HepG2 (cell line): ENCODE measurements around the gene KBTBD13. TPM values are rescaled to one million over a fixed set of nuclear protein-coding genes. Genes with fewer than 3 reads are reported as not detected.
A peak's percentile ranks its signal among the peaks of the same experiment; 100 is the strongest.

Experiments used
- ATF2 ChIP-seq: sonication (generic); formaldehyde crosslinking; IDR thresholded peaks from 2 replicates; pipeline ENCODE4 v1.4.0; 2020; ENCODE audit warnings: missing genetic modification reagents
- BCL6 ChIP-seq: IDR thresholded peaks from 2 replicates; pipeline ENCODE4 v1.6.1; 2016; ENCODE audit warnings: missing genetic modification reagents, missing compliant biosample characterization
- HOXA5 ChIP-seq: sonication (generic); formaldehyde crosslinking; IDR thresholded peaks from 2 replicates; pipeline ENCODE4 v1.4.0; 2020; ENCODE audit warnings: missing genetic modification reagents
- HOXD1 ChIP-seq: sonication (generic); formaldehyde crosslinking; IDR thresholded peaks from 2 replicates; pipeline ENCODE4 v1.5.0; 2020; ENCODE audit warnings: missing genetic modification reagents
- NONO ChIP-seq, 2 experiments: fragments of 450-650 bp in 1 of 2; sonication (generic) in 1 of 2; formaldehyde crosslinking in 1 of 2; IDR thresholded peaks in 1 of 2; conservative IDR thresholded peaks in 1 of 2; 2 replicates each; pipeline versions ENCODE4 v1.6.1 to v1.8.0; 2017 to 2022; ENCODE audit warnings: mild to moderate bottlenecking in 1 of 2, missing genetic modification reagents in 1 of 2, moderate library complexity in 1 of 2
- RARA ChIP-seq: IDR thresholded peaks from 2 replicates; pipeline ENCODE4 v1.6.1; 2016; ENCODE audit warnings: missing genetic modification reagents, missing compliant biosample characterization
- ZBTB21 ChIP-seq: sonication (generic); formaldehyde crosslinking; IDR thresholded peaks from 2 replicates; pipeline ENCODE4 v1.4.0; 2020; ENCODE audit warnings: missing genetic modification reagents
- ZNF251 ChIP-seq: sonication (generic); formaldehyde crosslinking; IDR thresholded peaks from 2 replicates; pipeline ENCODE4 v1.9.0; 2021; ENCODE audit warnings: mild to moderate bottlenecking, missing genetic modification reagents
- ZNF333 ChIP-seq: sonication (generic); formaldehyde crosslinking; IDR thresholded peaks from 2 replicates; pipeline ENCODE4 v1.4.0; 2020; ENCODE audit warnings: mild to moderate bottlenecking, missing genetic modification reagents, borderline replicate concordance
- ZNF468 ChIP-seq: sonication (generic); formaldehyde crosslinking; IDR thresholded peaks from 2 replicates; pipeline ENCODE4 v1.8.0; 2022; ENCODE audit warnings: mild to moderate bottlenecking, moderate library complexity, missing genetic modification reagents
- ZNF496 ChIP-seq: sonication (generic); formaldehyde crosslinking; IDR thresholded peaks from 2 replicates; pipeline ENCODE4 v1.8.1; 2023; ENCODE audit warnings: mild to moderate bottlenecking, moderate library complexity, missing genetic modification reagents; ENCODE audit not compliant: insufficient replicate concordance
- ZNF501 ChIP-seq: sonication (generic); formaldehyde crosslinking; IDR thresholded peaks from 2 replicates; pipeline ENCODE4 v1.5.1; 2020; ENCODE audit warnings: mild to moderate bottlenecking, moderate library complexity, missing genetic modification reagents
- ZNF530 ChIP-seq: sonication (generic); formaldehyde crosslinking; IDR thresholded peaks from 2 replicates; pipeline ENCODE4 v1.5.0; 2020; ENCODE audit warnings: low read depth, mild to moderate bottlenecking, missing genetic modification reagents
- ZNF75D ChIP-seq: sonication (generic); formaldehyde crosslinking; IDR thresholded peaks from 2 replicates; pipeline ENCODE4 v1.8.1; 2023; ENCODE audit warnings: missing genetic modification reagents, mild to moderate bottlenecking, borderline replicate concordance
- polyA plus RNA-seq, 8 experiments: library from polyadenylated mRNA; depleted of rRNA in 3 of 8; stranded (reverse) in 7 of 8; unstranded in 1 of 8; fragments of >200 nt; fragmentation: Illumina TruSeq in 4 of 8; extraction: Trizol in 4 of 8; gene quantifications; 2 replicates each; pipeline versions ENCODE4 v1.2.1 to v1.2.3, GENCODE V29; 2011 to 2016; ENCODE audit warnings: low read depth in 4 of 8, missing spikeins in 1 of 8, mixed read lengths in 1 of 8; ENCODE audit not compliant: insufficient read depth in 1 of 8
- total RNA-seq, 5 experiments: library from RNA; depleted of rRNA; stranded (reverse); fragments of >200 nt; fragmentation: Illumina TruSeq; extraction: Trizol; gene quantifications; 2 replicates each; pipeline ENCODE4 v1.2.3, GENCODE V29; 2016; ENCODE audit warnings: low read depth in 1 of 5
- TF ChIP-seq, protein P1 (sequence below): IDR thresholded peaks from 2 replicates; pipeline ENCODE4 v1.6.1; 2016; ENCODE audit warnings: low read depth, missing genetic modification reagents, missing compliant biosample characterization
- TF ChIP-seq, protein P2 (sequence below): sonication (generic); formaldehyde crosslinking; IDR thresholded peaks from 2 replicates; pipeline ENCODE4 v1.5.1; 2020; ENCODE audit warnings: missing genetic modification reagents, mild to moderate bottlenecking, borderline replicate concordance
- TF ChIP-seq, protein P3 (sequence below): sonication (generic); formaldehyde crosslinking; IDR thresholded peaks from 2 replicates; pipeline ENCODE4 v1.4.0; 2020; ENCODE audit warnings: missing genetic modification reagents, mild to moderate bottlenecking, borderline replicate concordance

The KBTBD13 gene
- total and polyA plus RNA-seq, 2 of the 13 experiments (the other 11 are each of a cell fraction or from before 2014, with no cell fraction given), result not detected

DNA sequence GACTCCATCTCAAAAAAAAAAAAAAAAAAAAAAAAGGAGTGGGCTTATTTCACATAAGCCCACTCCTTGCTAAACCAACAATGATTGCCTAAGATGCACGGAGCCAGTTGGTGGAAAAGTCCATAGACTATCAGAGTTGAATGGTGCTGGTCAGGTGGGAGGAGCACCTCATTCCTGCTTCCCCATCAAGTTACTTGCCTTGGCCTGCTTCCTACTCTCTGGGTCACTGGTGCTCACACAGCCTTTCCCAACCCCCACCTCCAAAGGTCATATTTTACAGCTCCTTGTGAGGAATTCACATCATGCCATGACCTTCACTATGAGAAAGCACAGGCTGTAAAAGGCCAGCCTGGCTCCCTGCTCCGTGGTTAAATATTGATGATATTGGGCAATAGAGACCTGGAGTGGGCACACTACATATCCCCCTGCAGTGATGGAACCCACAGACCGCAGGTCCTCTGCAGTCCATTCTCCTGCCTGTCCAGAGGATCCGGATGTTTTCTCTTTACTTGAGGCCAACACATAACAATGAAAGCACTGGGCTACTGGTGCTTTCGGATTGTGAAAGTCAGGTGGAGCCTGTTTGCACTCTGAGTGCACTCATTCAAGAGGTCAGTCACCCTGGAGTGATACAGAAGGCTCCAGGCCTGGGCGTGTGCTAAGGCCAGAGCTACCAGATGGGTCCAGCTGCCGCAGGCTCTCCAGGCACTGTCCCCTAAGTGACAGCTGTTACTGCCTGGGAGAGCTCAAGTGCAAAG lies 31.6 kb upstream of the KBTBD13 start, which contains the start of gene SLC51B (continued):
- TF ChIP-seq, protein P1, sequence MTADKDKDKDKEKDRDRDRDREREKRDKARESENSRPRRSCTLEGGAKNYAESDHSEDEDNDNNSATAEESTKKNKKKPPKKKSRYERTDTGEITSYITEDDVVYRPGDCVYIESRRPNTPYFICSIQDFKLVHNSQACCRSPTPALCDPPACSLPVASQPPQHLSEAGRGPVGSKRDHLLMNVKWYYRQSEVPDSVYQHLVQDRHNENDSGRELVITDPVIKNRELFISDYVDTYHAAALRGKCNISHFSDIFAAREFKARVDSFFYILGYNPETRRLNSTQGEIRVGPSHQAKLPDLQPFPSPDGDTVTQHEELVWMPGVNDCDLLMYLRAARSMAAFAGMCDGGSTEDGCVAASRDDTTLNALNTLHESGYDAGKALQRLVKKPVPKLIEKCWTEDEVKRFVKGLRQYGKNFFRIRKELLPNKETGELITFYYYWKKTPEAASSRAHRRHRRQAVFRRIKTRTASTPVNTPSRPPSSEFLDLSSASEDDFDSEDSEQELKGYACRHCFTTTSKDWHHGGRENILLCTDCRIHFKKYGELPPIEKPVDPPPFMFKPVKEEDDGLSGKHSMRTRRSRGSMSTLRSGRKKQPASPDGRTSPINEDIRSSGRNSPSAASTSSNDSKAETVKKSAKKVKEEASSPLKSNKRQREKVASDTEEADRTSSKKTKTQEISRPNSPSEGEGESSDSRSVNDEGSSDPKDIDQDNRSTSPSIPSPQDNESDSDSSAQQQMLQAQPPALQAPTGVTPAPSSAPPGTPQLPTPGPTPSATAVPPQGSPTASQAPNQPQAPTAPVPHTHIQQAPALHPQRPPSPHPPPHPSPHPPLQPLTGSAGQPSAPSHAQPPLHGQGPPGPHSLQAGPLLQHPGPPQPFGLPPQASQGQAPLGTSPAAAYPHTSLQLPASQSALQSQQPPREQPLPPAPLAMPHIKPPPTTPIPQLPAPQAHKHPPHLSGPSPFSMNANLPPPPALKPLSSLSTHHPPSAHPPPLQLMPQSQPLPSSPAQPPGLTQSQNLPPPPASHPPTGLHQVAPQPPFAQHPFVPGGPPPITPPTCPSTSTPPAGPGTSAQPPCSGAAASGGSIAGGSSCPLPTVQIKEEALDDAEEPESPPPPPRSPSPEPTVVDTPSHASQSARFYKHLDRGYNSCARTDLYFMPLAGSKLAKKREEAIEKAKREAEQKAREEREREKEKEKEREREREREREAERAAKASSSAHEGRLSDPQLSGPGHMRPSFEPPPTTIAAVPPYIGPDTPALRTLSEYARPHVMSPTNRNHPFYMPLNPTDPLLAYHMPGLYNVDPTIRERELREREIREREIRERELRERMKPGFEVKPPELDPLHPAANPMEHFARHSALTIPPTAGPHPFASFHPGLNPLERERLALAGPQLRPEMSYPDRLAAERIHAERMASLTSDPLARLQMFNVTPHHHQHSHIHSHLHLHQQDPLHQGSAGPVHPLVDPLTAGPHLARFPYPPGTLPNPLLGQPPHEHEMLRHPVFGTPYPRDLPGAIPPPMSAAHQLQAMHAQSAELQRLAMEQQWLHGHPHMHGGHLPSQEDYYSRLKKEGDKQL (CRISPR knock-in tag), result no peak; the same call in 1 of the 2 replicates
- TF ChIP-seq ZNF333 (CRISPR knock-in tag) (no peak), ZNF468 (no peak), NONO (IDR thresholded peaks at IDR 0.05) (no peak), NONO (CRISPR knock-in tag; conservative IDR thresholded peaks at IDR 0.05) (peak; percentile 86), RARA (CRISPR knock-in tag) (peak; percentile 97), ZBTB21 (CRISPR knock-in tag) (peak; percentile 52; the same call in 1 of the 2 replicates), ZNF496 (CRISPR knock-in tag) (no peak), ZNF75D (CRISPR knock-in tag) (no peak), BCL6 (CRISPR knock-in tag) (peak; percentile 87), HOXD1 (peak; percentile 22; the same call in 1 of the 2 replicates), ATF2 (CRISPR knock-in tag) (peak; percentile 67; the same call in 1 of the 2 replicates), ZNF530 (CRISPR knock-in tag) (no peak), HOXA5 (CRISPR knock-in tag) (no peak), ZNF501 (no peak; the same call in none of the 2 replicates), ZNF251 (CRISPR knock-in tag) (0 out of 2 replicates have a peak, but pooled peaks have one; percentile 36)
- TF ChIP-seq, protein P2, sequence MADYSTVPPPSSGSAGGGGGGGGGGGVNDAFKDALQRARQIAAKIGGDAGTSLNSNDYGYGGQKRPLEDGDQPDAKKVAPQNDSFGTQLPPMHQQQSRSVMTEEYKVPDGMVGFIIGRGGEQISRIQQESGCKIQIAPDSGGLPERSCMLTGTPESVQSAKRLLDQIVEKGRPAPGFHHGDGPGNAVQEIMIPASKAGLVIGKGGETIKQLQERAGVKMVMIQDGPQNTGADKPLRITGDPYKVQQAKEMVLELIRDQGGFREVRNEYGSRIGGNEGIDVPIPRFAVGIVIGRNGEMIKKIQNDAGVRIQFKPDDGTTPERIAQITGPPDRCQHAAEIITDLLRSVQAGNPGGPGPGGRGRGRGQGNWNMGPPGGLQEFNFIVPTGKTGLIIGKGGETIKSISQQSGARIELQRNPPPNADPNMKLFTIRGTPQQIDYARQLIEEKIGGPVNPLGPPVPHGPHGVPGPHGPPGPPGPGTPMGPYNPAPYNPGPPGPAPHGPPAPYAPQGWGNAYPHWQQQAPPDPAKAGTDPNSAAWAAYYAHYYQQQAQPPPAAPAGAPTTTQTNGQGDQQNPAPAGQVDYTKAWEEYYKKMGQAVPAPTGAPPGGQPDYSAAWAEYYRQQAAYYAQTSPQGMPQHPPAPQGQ (CRISPR knock-in tag), result no peak
- TF ChIP-seq, protein P3, sequence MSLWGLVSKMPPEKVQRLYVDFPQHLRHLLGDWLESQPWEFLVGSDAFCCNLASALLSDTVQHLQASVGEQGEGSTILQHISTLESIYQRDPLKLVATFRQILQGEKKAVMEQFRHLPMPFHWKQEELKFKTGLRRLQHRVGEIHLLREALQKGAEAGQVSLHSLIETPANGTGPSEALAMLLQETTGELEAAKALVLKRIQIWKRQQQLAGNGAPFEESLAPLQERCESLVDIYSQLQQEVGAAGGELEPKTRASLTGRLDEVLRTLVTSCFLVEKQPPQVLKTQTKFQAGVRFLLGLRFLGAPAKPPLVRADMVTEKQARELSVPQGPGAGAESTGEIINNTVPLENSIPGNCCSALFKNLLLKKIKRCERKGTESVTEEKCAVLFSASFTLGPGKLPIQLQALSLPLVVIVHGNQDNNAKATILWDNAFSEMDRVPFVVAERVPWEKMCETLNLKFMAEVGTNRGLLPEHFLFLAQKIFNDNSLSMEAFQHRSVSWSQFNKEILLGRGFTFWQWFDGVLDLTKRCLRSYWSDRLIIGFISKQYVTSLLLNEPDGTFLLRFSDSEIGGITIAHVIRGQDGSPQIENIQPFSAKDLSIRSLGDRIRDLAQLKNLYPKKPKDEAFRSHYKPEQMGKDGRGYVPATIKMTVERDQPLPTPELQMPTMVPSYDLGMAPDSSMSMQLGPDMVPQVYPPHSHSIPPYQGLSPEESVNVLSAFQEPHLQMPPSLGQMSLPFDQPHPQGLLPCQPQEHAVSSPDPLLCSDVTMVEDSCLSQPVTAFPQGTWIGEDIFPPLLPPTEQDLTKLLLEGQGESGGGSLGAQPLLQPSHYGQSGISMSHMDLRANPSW, result no peak
